ENCODE results near the gene ICE2. TPM values are rescaled to one million over a fixed set of nuclear protein-coding genes. Genes with fewer than 3 reads are reported as not detected.

Gene ICE2
- total RNA-seq, 1 experiment from 2014 or later: 62.8 TPM

GRCh38 chr15:60473135-60473534 is 5.8 kb downstream of the ICE2 start:
- no peak for ATAC-seq
- no peak overlapping the region for H3K9ac ChIP-seq (ENCODE audit: low read length)
- POLR2A ChIA-PET: interaction anchor here (0.6 kb wide), 1 partner anchor 161 kb away, joined by 3 read pairs; no protein-coding TSS in a partner anchor
- CTCF ChIA-PET: no interaction called here
- intact Hi-C loops (cut with micrococcal nuclease): no loop called here
- H3K4me3 ChIP-seq (replicated peaks in 1 of 2; ENCODE audit: low read depth in 1 of 2, low read length in 2 of 2): no peak overlapping the region
- no peaks in the 10 kb centered on the region for H3K9me2 ChIP-seq (ENCODE audit: insufficient read depth)
- no peaks in the 10 kb centered on the region for H4K20me1 ChIP-seq (ENCODE audit: insufficient read depth)
- no peaks in the 10 kb centered on the region for H3K9me3 ChIP-seq (ENCODE audit: control insufficient read depth in 1 of 2, insufficient read depth in 1 of 2, low read depth in 1 of 2, low read length in 2 of 2)
- peaks cover 82% of the 10 kb centered on the region for H3K79me2 ChIP-seq (ENCODE audit: insufficient read depth, low read length)
- H3K27ac ChIP-seq (ENCODE audit: low read depth, low read length): no peak overlapping the region
- RAD21 ChIA-PET (ENCODE audit: low non-redundant PET in 1 of 2, low total read pairs in 2 of 2, uncharacterized antibody in 2 of 2, unreplicated experiment in 2 of 2): no interaction called here
- no peaks in the 10 kb centered on the region for H3K27me3 ChIP-seq (ENCODE audit: insufficient read depth, low read length)
- no peak overlapping the region for H2AFZ ChIP-seq (ENCODE audit: low read depth, low read length, poor library complexity, severe bottlenecking)
- H3K4me2 ChIP-seq (ENCODE audit: low read length): no peak overlapping the region
- H3K4me1 ChIP-seq (ENCODE audit: control insufficient read depth in 1 of 2, insufficient read depth in 2 of 2, low read length in 2 of 2): peaks cover 13 to 16% of the 10 kb centered on the region in 2 experiments; a peak in 3 of 4 replicates
- H3K36me3 ChIP-seq (ENCODE audit: control insufficient read depth in 1 of 2, insufficient read depth in 2 of 2, low read length in 2 of 2): peaks cover 22 to 23% of the 10 kb centered on the region in 2 experiments; a peak in 2 of 4 replicates
- no peak for DNase-seq (ENCODE audit: low read depth, low spot score)
- no TSS peak for BruUV-seq (replicated peaks)
- TF ChIP-seq SRF (IDR thresholded peaks at IDR 0.05; ENCODE audit: low read depth): no peak
- TF ChIP-seq ZNF274 (IDR thresholded peaks at IDR 0.05; ENCODE audit: low read depth, low read length): no peak
- TF ChIP-seq YY1 (IDR thresholded peaks at IDR 0.05; ENCODE audit: extremely low read depth, insufficient replicate concordance, low read depth, low read length): no peak
- no peak for TF ChIP-seq ELF1 (IDR thresholded peaks at IDR 0.05; ENCODE audit: borderline replicate concordance, low read depth)
- no peak for TF ChIP-seq POLR2AphosphoS5 (IDR thresholded peaks at IDR 0.05; ENCODE audit: low read depth, low read length)
- TF ChIP-seq EZH2phosphoT487 (IDR thresholded peaks at IDR 0.05; ENCODE audit: borderline replicate concordance): no peak
- no peak for TF ChIP-seq EZH2 (IDR thresholded peaks at IDR 0.05)
- no peak for TF ChIP-seq ATF3 (IDR thresholded peaks at IDR 0.05)
- TF ChIP-seq REST (IDR thresholded peaks at IDR 0.05; ENCODE audit: low read depth): no peak
- no peak for TF ChIP-seq CEBPB (IDR thresholded peaks at IDR 0.05; ENCODE audit: low read depth)
- TF ChIP-seq POLR2A (IDR thresholded peaks at IDR 0.05; ENCODE audit: borderline replicate concordance, extremely low read depth, insufficient read depth, insufficient read length): no peak
- TF ChIP-seq SP1 (IDR thresholded peaks at IDR 0.05; ENCODE audit: low read depth): no peak
- TF ChIP-seq TCF7L2 (IDR thresholded peaks at IDR 0.05; ENCODE audit: borderline replicate concordance, extremely low read depth, insufficient read depth, insufficient read length): no peak
- no peak for TF ChIP-seq MAX (IDR thresholded peaks at IDR 0.05)
- no peak for TF ChIP-seq JUND (IDR thresholded peaks at IDR 0.05)
- TF ChIP-seq ZBTB33 (IDR thresholded peaks at IDR 0.05; ENCODE audit: extremely low read depth, insufficient replicate concordance, low read length): no peak
- no peak for TF ChIP-seq RAD21 (IDR thresholded peaks at IDR 0.05; ENCODE audit: low read depth)
- TF ChIP-seq CBX3 (IDR thresholded peaks at IDR 0.05; ENCODE audit: low read depth): no peak

Measured in HCT116 (cell line).